Astrocyte (in vitro differentiated cells and primary cell): Measurements from ENCODE around the gene FAM3C.

ENCODE experiments used
- CTCF ChIP-seq: IDR thresholded peaks from 2 replicates; pipeline ENCODE4 v1.5.1; 2011; ENCODE audit warnings: low read depth, mild to moderate bottlenecking, inconsistent platforms, low read length, moderate library complexity; ENCODE audit not compliant: insufficient read depth
- EZH2 ChIP-seq: IDR thresholded peaks from 2 replicates; pipeline ENCODE4 v1.6.1; 2012; ENCODE audit warnings: mild to moderate bottlenecking, low read length, inconsistent platforms; ENCODE audit not compliant: insufficient read depth

GRCh38 chr7:121306565-121306964 is 89.5 kb downstream of the FAM3C start:
- TF ChIP-seq CTCF = no peak
- no peak for TF ChIP-seq EZH2
